Fibroblast of lung (primary cell): Measurements from ENCODE around the gene ERVMER34-1. TPM values are rescaled to one million over a fixed set of nuclear protein-coding genes. Genes with fewer than 3 reads are reported as not detected.

Experiments used
- DNase-seq, 2 donors: peaks; one replicate each; pipeline versions ENCODE4 v3.0.0 to v3.0.0-alpha.2; 2010; ENCODE audit warnings: low read depth in 2 of 2
- H2AFZ ChIP-seq: 2 replicates; pipeline ENCODE4 v1.5.1; 2012; ENCODE audit warnings: low read length, control low read depth, inconsistent platforms
- H3K27ac ChIP-seq: 2 replicates; pipeline ENCODE4 v1.5.1; 2011; ENCODE audit warnings: low read length, control low read depth; ENCODE audit not compliant: insufficient read depth
- H3K27me3 ChIP-seq: 2 replicates; pipeline ENCODE4 v1.5.1; 2011; ENCODE audit warnings: mild to moderate bottlenecking, low read length; ENCODE audit not compliant: control insufficient read depth, insufficient read depth
- H3K36me3 ChIP-seq: 2 replicates; pipeline ENCODE4 v1.5.1; 2011; ENCODE audit warnings: low read length; ENCODE audit not compliant: control insufficient read depth, insufficient read depth
- H3K4me1 ChIP-seq: 2 replicates; pipeline ENCODE4 v1.5.1; 2011; ENCODE audit warnings: low read length; ENCODE audit not compliant: control insufficient read depth, insufficient read depth; ENCODE audit errors: extremely low read depth
- H3K4me2 ChIP-seq: 2 replicates; pipeline ENCODE4 v1.5.1; 2011; ENCODE audit warnings: low read length, control low read depth; ENCODE audit not compliant: insufficient read depth; ENCODE audit errors: extremely low read depth
- H3K4me3 ChIP-seq, 4 experiments: fragments of 200-600 bp in 1 of 4; sonication (generic) in 1 of 4; replicated peaks in 1 of 4; 2 replicates each; pipeline ENCODE4 v1.5.1; 2011 to 2016; ENCODE audit warnings: low read length in 4 of 4, low read depth in 3 of 4, mild to moderate bottlenecking in 3 of 4, control low read depth in 2 of 4, inconsistent platforms in 1 of 4, mixed read lengths in 1 of 4; ENCODE audit not compliant: insufficient read depth in 1 of 4; ENCODE audit errors: control extremely low read depth in 1 of 4
- H3K79me2 ChIP-seq: 2 replicates; pipeline ENCODE4 v1.5.1; 2012; ENCODE audit warnings: mild to moderate bottlenecking, low read length, inconsistent platforms; ENCODE audit not compliant: control insufficient read depth, insufficient read depth
- H3K9ac ChIP-seq: 2 replicates; pipeline ENCODE4 v1.5.1; 2011; ENCODE audit warnings: mild to moderate bottlenecking, low read length, control low read depth; ENCODE audit not compliant: insufficient read depth
- H3K9me3 ChIP-seq: 2 replicates; pipeline ENCODE4 v1.5.1; 2012; ENCODE audit warnings: low read depth, low read length; ENCODE audit not compliant: control insufficient read depth, insufficient read depth
- H4K20me1 ChIP-seq: 2 replicates; pipeline ENCODE4 v1.5.1; 2011; ENCODE audit warnings: low read length; ENCODE audit not compliant: control insufficient read depth, insufficient read depth; ENCODE audit errors: extremely low read depth
- EZH2 ChIP-seq: IDR thresholded peaks from 2 replicates; pipeline ENCODE4 v1.5.1; 2012; ENCODE audit warnings: low read length, control low read depth, mild to moderate bottlenecking; ENCODE audit errors: missing control alignments
- polyA plus RNA-seq, 2 donors: library from polyadenylated mRNA; depleted of rRNA in 1 of 2; stranded (reverse) in 1 of 2; unstranded in 1 of 2; fragments of >200 nt; gene quantifications; 2 replicates each; pipeline ENCODE4 v1.2.1, GENCODE V29; 2011 to 2012; ENCODE audit warnings: missing spikeins in 1 of 2
- total RNA-seq: library from RNA; depleted of rRNA; stranded (reverse); fragments of >200 nt; gene quantifications from 2 replicates; pipeline ENCODE4 v1.2.1, GENCODE V29; 2014
- TF ChIP-seq, protein P1 (sequence below), 2 donors: IDR thresholded peaks in 1 of 2; conservative IDR thresholded peaks in 1 of 2; 1 replicate in 1 of 2; 2 replicates in 1 of 2; pipeline ENCODE4 v1.5.1; 2011 to 2012; ENCODE audit warnings: low read length in 2 of 2, control low read depth in 1 of 2, inconsistent platforms in 1 of 2, low read depth in 1 of 2, mild to moderate bottlenecking in 1 of 2

ERVMER34-1 gene
- total and polyA plus RNA-seq, 2 donors (not counting 1 experiment from before 2014, with no cell fraction given) = under 0.01 to 0.54 TPM

- TF ChIP-seq, protein P1, sequence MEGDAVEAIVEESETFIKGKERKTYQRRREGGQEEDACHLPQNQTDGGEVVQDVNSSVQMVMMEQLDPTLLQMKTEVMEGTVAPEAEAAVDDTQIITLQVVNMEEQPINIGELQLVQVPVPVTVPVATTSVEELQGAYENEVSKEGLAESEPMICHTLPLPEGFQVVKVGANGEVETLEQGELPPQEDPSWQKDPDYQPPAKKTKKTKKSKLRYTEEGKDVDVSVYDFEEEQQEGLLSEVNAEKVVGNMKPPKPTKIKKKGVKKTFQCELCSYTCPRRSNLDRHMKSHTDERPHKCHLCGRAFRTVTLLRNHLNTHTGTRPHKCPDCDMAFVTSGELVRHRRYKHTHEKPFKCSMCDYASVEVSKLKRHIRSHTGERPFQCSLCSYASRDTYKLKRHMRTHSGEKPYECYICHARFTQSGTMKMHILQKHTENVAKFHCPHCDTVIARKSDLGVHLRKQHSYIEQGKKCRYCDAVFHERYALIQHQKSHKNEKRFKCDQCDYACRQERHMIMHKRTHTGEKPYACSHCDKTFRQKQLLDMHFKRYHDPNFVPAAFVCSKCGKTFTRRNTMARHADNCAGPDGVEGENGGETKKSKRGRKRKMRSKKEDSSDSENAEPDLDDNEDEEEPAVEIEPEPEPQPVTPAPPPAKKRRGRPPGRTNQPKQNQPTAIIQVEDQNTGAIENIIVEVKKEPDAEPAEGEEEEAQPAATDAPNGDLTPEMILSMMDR (conservative IDR thresholded peaks at IDR 0.05 in 1 of 2, IDR thresholded peaks at IDR 0.05 in 1 of 2; ENCODE audit: low read depth in 1 of 2, low read length in 2 of 2) = no peak
- no peak for TF ChIP-seq EZH2
- Histone ChIP-seq H2AFZ (no peak overlapping the region), H4K20me1 (no peaks in the 10 kb centered on the region), H3K4me1 (no peaks in the 10 kb centered on the region), H3K9ac (no peak overlapping the region), H3K4me3 (no peak overlapping the region), H3K27me3 (peaks cover 2% of the 10 kb centered on the region), H3K4me2 (no peak overlapping the region), H3K27ac (no peak overlapping the region), H3K36me3 (no peaks in the 10 kb centered on the region), H3K79me2 (no peaks in the 10 kb centered on the region), H3K9me3 (no peaks in the 10 kb centered on the region)
- DNase-seq = no peak
These were observed 9.0 kb upstream of the ERVMER34-1 start for GRCh38 chr4:52760256-52760655.

DNA sequence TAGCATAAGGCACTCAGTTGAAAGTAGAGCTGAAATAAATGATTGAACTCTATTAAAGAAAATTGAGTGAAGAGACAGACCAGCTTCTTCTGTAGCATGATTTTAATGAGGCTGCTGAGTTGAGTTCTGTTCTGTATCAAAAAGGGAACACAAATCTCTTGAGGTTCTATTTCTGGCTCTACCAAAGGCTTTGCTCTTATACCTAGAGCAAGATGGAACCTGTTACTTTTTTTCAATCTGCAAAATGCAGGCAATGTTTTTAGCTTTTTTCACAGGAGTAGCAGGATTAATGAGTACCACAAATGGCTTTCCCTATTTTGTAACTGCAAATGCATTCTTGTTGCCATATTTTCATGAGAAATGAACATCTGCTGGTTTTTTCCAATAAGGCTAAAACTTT lies 4.2 kb upstream of the ERVMER34-1 start:
- no peaks in the 10 kb centered on the region for H3K9me3 ChIP-seq
- no peaks in the 10 kb centered on the region for H3K79me2 ChIP-seq
- H3K4me3 ChIP-seq = no peak overlapping the region
- H3K4me1 ChIP-seq = no peaks in the 10 kb centered on the region
- H2AFZ ChIP-seq = no peak overlapping the region
- TF ChIP-seq, protein P1 (conservative IDR thresholded peaks at IDR 0.05 in 1 of 2, IDR thresholded peaks at IDR 0.05 in 1 of 2; ENCODE audit: low read depth in 1 of 2, low read length in 2 of 2) = no peak
- no peak for TF ChIP-seq EZH2
- no peak overlapping the region for H3K27ac ChIP-seq
- H3K36me3 ChIP-seq = no peaks in the 10 kb centered on the region
- H3K4me2 ChIP-seq = no peak overlapping the region
- H3K9ac ChIP-seq = no peak overlapping the region
- H4K20me1 ChIP-seq = no peaks in the 10 kb centered on the region
- DNase-seq = no peak
- H3K27me3 ChIP-seq = peaks cover 12% of the 10 kb centered on the region

- no peaks in the 10 kb centered on the region for H3K79me2 ChIP-seq
These were observed 1.7 kb upstream of the ERVMER34-1 start for GRCh38 chr4:52752936-52753335.

More at GRCh38 chr4:52752936-52753335, 1.7 kb upstream of the ERVMER34-1 start:
- no peaks in the 10 kb centered on the region for H3K4me1 ChIP-seq
- H2AFZ ChIP-seq = no peak overlapping the region
- no peak overlapping the region for H3K4me3 ChIP-seq
- no peak overlapping the region for H3K4me2 ChIP-seq
- DNase-seq = no peak
- peaks cover 20% of the 10 kb centered on the region for H3K27me3 ChIP-seq
- no peaks in the 10 kb centered on the region for H4K20me1 ChIP-seq
- H3K9ac ChIP-seq = no peak overlapping the region
- no peak overlapping the region for H3K27ac ChIP-seq
- H3K9me3 ChIP-seq = no peaks in the 10 kb centered on the region
- no peak for TF ChIP-seq EZH2
- TF ChIP-seq, protein P1 (conservative IDR thresholded peaks at IDR 0.05 in 1 of 2, IDR thresholded peaks at IDR 0.05 in 1 of 2; ENCODE audit: low read depth in 1 of 2, low read length in 2 of 2) = no peak
- H3K36me3 ChIP-seq = no peaks in the 10 kb centered on the region
